H9 (cell line): ENCODE results near the gene C1orf21. TPM values are rescaled to one million over a fixed set of nuclear protein-coding genes. Genes with fewer than 3 reads are reported as not detected.

Experiments
- DNase-seq: peaks from one replicate; pipeline ENCODE4 v3.0.0-alpha.2; 2017
- H2AFZ ChIP-seq: one replicate; pipeline ENCODE4 v1.6.1; 2013; ENCODE audit warnings: mild to moderate bottlenecking, low read length, control low read depth, moderate library complexity
- H2AK5ac ChIP-seq: 2 replicates; pipeline ENCODE4 v1.6.1; 2013; ENCODE audit warnings: low read length, control low read depth, mixed read lengths; ENCODE audit not compliant: insufficient read length
- H2BK120ac ChIP-seq: one replicate; pipeline ENCODE4 v1.6.1; 2013; ENCODE audit warnings: low read depth, mild to moderate bottlenecking, low read length, control low read depth, inconsistent platforms; ENCODE audit not compliant: poor library complexity, severe bottlenecking
- H2BK12ac ChIP-seq: 2 replicates; pipeline ENCODE4 v1.6.1; 2013; ENCODE audit warnings: low read length, control low read depth, mixed read lengths, low read depth; ENCODE audit not compliant: insufficient read length
- H2BK15ac ChIP-seq: 2 replicates; pipeline ENCODE4 v1.6.1; 2013; ENCODE audit warnings: low read depth, low read length, control low read depth
- H2BK20ac ChIP-seq: one replicate; pipeline ENCODE4 v1.6.1; 2013; ENCODE audit warnings: low read depth, mild to moderate bottlenecking, low read length, control low read depth, inconsistent platforms; ENCODE audit not compliant: poor library complexity, severe bottlenecking
- H2BK5ac ChIP-seq: 2 replicates; pipeline ENCODE4 v1.6.1; 2013; ENCODE audit warnings: low read length, control low read depth, mixed read lengths; ENCODE audit not compliant: insufficient read length
- H3K14ac ChIP-seq: 2 replicates; pipeline ENCODE4 v1.6.1; 2013; ENCODE audit warnings: low read length, control low read depth; ENCODE audit not compliant: insufficient read depth
- H3K18ac ChIP-seq: 2 replicates; pipeline ENCODE4 v1.6.1; 2013; ENCODE audit warnings: low read depth, mild to moderate bottlenecking, mixed read lengths, low read length, control low read depth; ENCODE audit not compliant: insufficient read length
- H3K23ac ChIP-seq: 2 replicates; pipeline ENCODE4 v1.6.1; 2013; ENCODE audit warnings: low read length, control low read depth, mixed read lengths, low read depth; ENCODE audit not compliant: insufficient read length
- H3K23me2 ChIP-seq: 2 replicates; pipeline ENCODE4 v1.6.1; 2013; ENCODE audit warnings: low read depth, mild to moderate bottlenecking, mixed read lengths, low read length, control low read depth; ENCODE audit not compliant: insufficient read length, poor library complexity, severe bottlenecking
- H3K27ac ChIP-seq: 2 replicates; pipeline ENCODE4 v1.5.1; 2013; ENCODE audit warnings: low read length, control low read depth, mixed read lengths, low read depth; ENCODE audit not compliant: insufficient read length
- H3K27me3 ChIP-seq: 2 replicates; pipeline ENCODE4 v1.6.1; 2013; ENCODE audit warnings: low read length, control low read depth, inconsistent platforms; ENCODE audit not compliant: insufficient read depth
- H3K4ac ChIP-seq: 2 replicates; pipeline ENCODE4 v1.6.1; 2013; ENCODE audit warnings: low read depth, mild to moderate bottlenecking, control low read depth, inconsistent platforms, low read length, moderate library complexity
- H3K4me1 ChIP-seq: 2 replicates; pipeline ENCODE4 v1.6.1; 2013; ENCODE audit warnings: low read length, control low read depth, inconsistent platforms; ENCODE audit not compliant: insufficient read depth
- H3K4me2 ChIP-seq: 2 replicates; pipeline ENCODE4 v1.6.1; 2013; ENCODE audit warnings: low read length, control low read depth, mixed read lengths; ENCODE audit not compliant: insufficient read length, insufficient read depth
- H3K56ac ChIP-seq: 2 replicates; pipeline ENCODE4 v1.6.1; 2013; ENCODE audit warnings: low read depth, mild to moderate bottlenecking, mixed read lengths, low read length, control low read depth; ENCODE audit not compliant: insufficient read length
- H3K79me1 ChIP-seq: 2 replicates; pipeline ENCODE4 v1.6.1; 2013; ENCODE audit warnings: low read depth, mild to moderate bottlenecking, moderate library complexity, low read length, control low read depth, inconsistent platforms; ENCODE audit not compliant: insufficient read depth, poor library complexity, severe bottlenecking
- H3K79me2 ChIP-seq: 2 replicates; pipeline ENCODE4 v1.6.1; 2013; ENCODE audit warnings: low read length, control low read depth, inconsistent platforms; ENCODE audit not compliant: insufficient read depth
- H3K9ac ChIP-seq: 2 replicates; pipeline ENCODE4 v1.6.1; 2013; ENCODE audit warnings: low read length, control low read depth, mixed read lengths; ENCODE audit not compliant: insufficient read length; ENCODE audit errors: extremely low read depth
- H3K9me3 ChIP-seq: one replicate; pipeline ENCODE4 v1.6.1; 2013; ENCODE audit warnings: low read depth, low read length, inconsistent platforms; ENCODE audit not compliant: control insufficient read depth
- H3T11ph ChIP-seq: one replicate; pipeline ENCODE4 v1.6.1; 2013; ENCODE audit warnings: mild to moderate bottlenecking, low read length, control low read depth, inconsistent platforms
- H4K20me1 ChIP-seq: one replicate; pipeline ENCODE4 v1.6.1; 2013; ENCODE audit not compliant: control insufficient read depth, insufficient read length, insufficient read depth
- H4K5ac ChIP-seq: 2 replicates; pipeline ENCODE4 v1.6.1; 2013; ENCODE audit warnings: low read depth, mild to moderate bottlenecking, mixed read lengths, low read length, control low read depth; ENCODE audit not compliant: insufficient read length
- H4K8ac ChIP-seq: replicated peaks from 2 replicates; pipeline ENCODE4 v1.6.1; 2013; ENCODE audit warnings: low read length, control low read depth, mixed read lengths, low read depth; ENCODE audit not compliant: insufficient read length
- H4K91ac ChIP-seq: 2 replicates; pipeline ENCODE4 v1.6.1; 2013; ENCODE audit warnings: low read depth, mild to moderate bottlenecking, moderate library complexity, mixed read lengths, low read length, control low read depth; ENCODE audit not compliant: insufficient read length
- H3K27ac Mint-ChIP-seq, 3 experiments: 2 replicates in 2 of 3; 3 replicates in 1 of 3; pipeline ENCODE4 v1.8.0; 2020 to 2021; ENCODE audit warnings: mixed read lengths in 3 of 3, mild to moderate bottlenecking in 1 of 3, moderate library complexity in 1 of 3
- H3K27me3 Mint-ChIP-seq: 2 replicates; pipeline ENCODE4 v1.8.0; 2021; ENCODE audit warnings: low read depth, mild to moderate bottlenecking, moderate library complexity, mixed read lengths
- H3K36me3 Mint-ChIP-seq, 3 experiments: 2 replicates in 2 of 3; 3 replicates in 1 of 3; pipeline ENCODE4 v1.8.0; 2020 to 2021; ENCODE audit warnings: low read depth in 3 of 3, mixed read lengths in 3 of 3; ENCODE audit not compliant: insufficient read depth in 1 of 3
- H3K4me1 Mint-ChIP-seq, 2 experiments: 2 replicates each; pipeline ENCODE4 v1.8.0; 2020; ENCODE audit warnings: mixed read lengths in 2 of 2
- H3K4me3 Mint-ChIP-seq, 2 experiments: 2 replicates in 1 of 2; 3 replicates in 1 of 2; pipeline ENCODE4 v1.8.0; 2020 to 2021; ENCODE audit warnings: mild to moderate bottlenecking in 2 of 2, mixed read lengths in 2 of 2, moderate library complexity in 1 of 2
- H3K9me3 Mint-ChIP-seq, 2 experiments: 2 replicates in 1 of 2; 3 replicates in 1 of 2; pipeline ENCODE4 v1.8.0; 2020; ENCODE audit warnings: mild to moderate bottlenecking in 2 of 2, mixed read lengths in 2 of 2, moderate library complexity in 1 of 2
- CTCF ChIP-seq: fragments of 200-600 bp; sonication (generic); conservative IDR thresholded peaks from 3 replicates; pipeline ENCODE4 v1.8.0; 2021; ENCODE audit warnings: antibody characterized with exemption, mild to moderate bottlenecking
- WGBS: extraction: QIAGEN DNeasy Blood & Tissue Kit; methylation state at CpG from one replicate; pipeline ENCODE4 v1.1.7; 2013; ENCODE audit warnings: missing lambda C conversion rate, low lambda C conversion rate, mixed read lengths; ENCODE audit not compliant: insufficient read length; ENCODE audit errors: extremely low coverage; 5-methylcytosine and 5-hydroxymethylcytosine counted together
- total RNA-seq: library from RNA; stranded (reverse); gene quantifications from 2 replicates; pipeline ENCODE4 v1.2.1, GENCODE V29; 2021

C1orf21 gene
- total RNA-seq, 1 experiment from 2014 or later: 36.0 TPM

GRCh38 chr1:184635980-184636431 lies 249.2 kb downstream of the C1orf21 start:
- no peak for TF ChIP-seq CTCF
- no peak overlapping the region for H2BK5ac ChIP-seq
- no peak overlapping the region for H4K8ac ChIP-seq
- no peak overlapping the region for H3K27ac ChIP-seq
- peaks cover 0 to 5% (median 3%) of the 10 kb centered on the region in 3 experiments; a peak in 3 of 7 replicates for H3K36me3 Mint-ChIP-seq
- DNase-seq: no peak
- no peaks in the 10 kb centered on the region for H3K9me3 ChIP-seq
- H2BK15ac ChIP-seq: no peak overlapping the region
- H3K79me1 ChIP-seq: no peaks in the 10 kb centered on the region
- no peaks in the 10 kb centered on the region; the same call in 1 of the 2 replicates for H3K4me1 ChIP-seq
- H3K4me3 Mint-ChIP-seq: no peak overlapping the region
- H3K27me3 Mint-ChIP-seq: no peaks in the 10 kb centered on the region; the same call in none of the 2 replicates
- H3K9me3 Mint-ChIP-seq: no peaks in the 10 kb centered on the region; a peak in 2 of 5 replicates
- H3K9ac ChIP-seq: no peak overlapping the region
- no peaks in the 10 kb centered on the region for H3K27me3 ChIP-seq
- peak overlapping the region in 1 of 3 experiments; percentile 13; a peak in 2 of 7 replicates for H3K27ac Mint-ChIP-seq
- H3K4ac ChIP-seq: no peak overlapping the region
- H2AK5ac ChIP-seq: no peak overlapping the region
- H3T11ph ChIP-seq: no peak overlapping the region
- H3K18ac ChIP-seq: no peak overlapping the region
- H3K4me2 ChIP-seq: no peak overlapping the region
- H2BK120ac ChIP-seq: no peak overlapping the region
- no peaks in the 10 kb centered on the region for H3K23me2 ChIP-seq
- no peak overlapping the region for H3K23ac ChIP-seq
- H2BK20ac ChIP-seq: no peak overlapping the region
- peaks cover 3 to 12% of the 10 kb centered on the region in 2 experiments; a peak in 1 of 4 replicates for H3K4me1 Mint-ChIP-seq
- WGBS: no CpG with 5 or more reads among the region's 6 CpGs
- no peaks in the 10 kb centered on the region for H3K79me2 ChIP-seq
- 0 out of 2 replicates have a peak overlapping the region, but pooled peaks have one; percentile 12 for H3K14ac ChIP-seq
- no peak overlapping the region for H2BK12ac ChIP-seq
- no peak overlapping the region for H2AFZ ChIP-seq
- no peak overlapping the region for H3K56ac ChIP-seq
- no peaks in the 10 kb centered on the region for H4K20me1 ChIP-seq
- H4K5ac ChIP-seq: no peak overlapping the region
- no peak overlapping the region for H4K91ac ChIP-seq
